Measurements from ENCODE around the gene DNAH10. TPM values are rescaled to one million over a fixed set of nuclear protein-coding genes. Genes with fewer than 3 reads are reported as not detected.

Gene DNAH10
- total RNA-seq, 1 donor from 2014 or later, result 0.17 TPM

DNA sequence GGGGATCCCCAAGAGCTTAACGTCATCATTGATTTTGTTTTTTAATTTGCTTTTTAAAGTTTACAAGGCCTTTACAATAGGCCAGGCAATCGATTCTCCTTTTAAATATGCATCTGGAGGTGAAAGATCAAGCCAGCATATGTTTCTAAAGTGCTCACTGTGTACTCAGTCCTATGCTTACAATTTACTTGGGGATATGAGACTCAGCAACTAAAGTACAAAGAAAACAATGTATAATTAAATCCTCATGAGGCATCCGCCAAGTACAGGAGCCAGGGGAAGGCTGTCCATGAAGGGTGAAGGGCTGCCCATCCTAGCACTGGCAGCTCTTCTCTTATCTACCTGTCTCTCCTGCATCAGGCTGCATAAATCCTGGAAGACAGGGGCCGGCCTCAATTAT, 198.8 kb downstream of the DNAH10 start:
- DNase-seq (ENCODE audit: low read depth), result no peak
- H3K4me3 ChIP-seq (ENCODE audit: low read depth, low read length), result no peak overlapping the region
- TF ChIP-seq, protein P1, sequence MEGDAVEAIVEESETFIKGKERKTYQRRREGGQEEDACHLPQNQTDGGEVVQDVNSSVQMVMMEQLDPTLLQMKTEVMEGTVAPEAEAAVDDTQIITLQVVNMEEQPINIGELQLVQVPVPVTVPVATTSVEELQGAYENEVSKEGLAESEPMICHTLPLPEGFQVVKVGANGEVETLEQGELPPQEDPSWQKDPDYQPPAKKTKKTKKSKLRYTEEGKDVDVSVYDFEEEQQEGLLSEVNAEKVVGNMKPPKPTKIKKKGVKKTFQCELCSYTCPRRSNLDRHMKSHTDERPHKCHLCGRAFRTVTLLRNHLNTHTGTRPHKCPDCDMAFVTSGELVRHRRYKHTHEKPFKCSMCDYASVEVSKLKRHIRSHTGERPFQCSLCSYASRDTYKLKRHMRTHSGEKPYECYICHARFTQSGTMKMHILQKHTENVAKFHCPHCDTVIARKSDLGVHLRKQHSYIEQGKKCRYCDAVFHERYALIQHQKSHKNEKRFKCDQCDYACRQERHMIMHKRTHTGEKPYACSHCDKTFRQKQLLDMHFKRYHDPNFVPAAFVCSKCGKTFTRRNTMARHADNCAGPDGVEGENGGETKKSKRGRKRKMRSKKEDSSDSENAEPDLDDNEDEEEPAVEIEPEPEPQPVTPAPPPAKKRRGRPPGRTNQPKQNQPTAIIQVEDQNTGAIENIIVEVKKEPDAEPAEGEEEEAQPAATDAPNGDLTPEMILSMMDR (conservative IDR thresholded peaks at IDR 0.05; ENCODE audit: low read depth, low read length), result no peak

DNA sequence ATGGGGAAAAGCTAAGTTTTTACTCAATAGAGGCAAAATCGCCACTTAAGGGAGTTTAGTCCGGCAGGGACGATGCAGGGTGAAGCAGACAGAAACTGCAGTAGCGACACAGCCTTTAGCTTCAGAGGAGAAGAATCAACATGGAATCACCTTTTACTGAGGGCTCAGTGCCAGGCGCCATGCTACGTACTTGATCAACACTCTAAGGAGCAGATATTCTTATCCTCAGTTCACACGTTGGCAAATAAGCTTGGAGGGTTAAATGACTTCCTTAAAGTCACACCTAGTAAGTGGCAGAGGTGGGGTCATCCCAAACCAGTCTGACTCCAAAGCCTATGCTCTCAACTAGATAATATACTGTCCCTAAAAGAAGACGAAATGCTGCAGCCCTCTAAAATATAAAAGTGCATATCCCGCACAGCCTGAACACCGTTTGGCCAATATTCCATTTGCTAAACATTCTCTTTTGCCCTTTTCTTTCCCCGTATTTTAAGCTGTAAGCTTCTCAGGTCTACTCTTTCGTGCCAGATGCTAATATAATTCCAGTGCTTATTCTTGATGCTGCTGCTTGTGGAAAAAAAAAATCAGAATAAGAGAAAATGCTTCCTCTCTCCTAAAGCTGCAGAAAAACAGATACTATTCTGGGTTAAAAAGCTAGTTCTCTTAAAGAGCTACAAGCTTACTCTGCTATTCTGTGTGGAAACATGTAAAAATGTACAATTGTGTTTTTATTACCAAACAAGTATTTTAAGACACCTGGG, 199.7 kb downstream of the DNAH10 start:
- TF ChIP-seq, protein P1 (conservative IDR thresholded peaks at IDR 0.05; ENCODE audit: low read depth, low read length), result no peak
- no peak for DNase-seq (ENCODE audit: low read depth)

DNA sequence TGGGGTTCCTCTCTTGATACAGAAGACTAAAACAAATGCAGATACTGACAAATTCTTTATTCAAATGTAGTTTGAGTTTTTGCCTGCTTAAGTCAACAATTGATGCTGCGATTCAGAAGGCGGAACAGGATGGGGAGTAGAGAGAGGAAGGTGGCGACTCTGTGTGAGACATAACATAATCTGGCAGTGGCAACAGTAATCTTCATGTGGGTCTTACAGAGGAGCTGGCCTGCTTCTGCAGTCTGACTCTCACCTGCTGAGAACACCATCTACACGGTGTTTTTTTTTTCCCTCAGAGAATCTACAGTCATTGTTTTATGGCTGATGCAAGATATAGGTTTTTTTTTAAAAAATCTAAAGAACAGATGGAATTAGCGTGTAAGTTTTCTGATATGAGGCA, 200.4 kb downstream of the DNAH10 start:
- no peak for DNase-seq (ENCODE audit: low read depth)
- TF ChIP-seq, protein P1 (conservative IDR thresholded peaks at IDR 0.05; ENCODE audit: low read depth, low read length), result no peak
- H3K4me3 ChIP-seq (ENCODE audit: low read depth, low read length), result no peak overlapping the region

More for the DNA sequence above, 199.7 kb downstream of the DNAH10 start:
- H3K4me3 ChIP-seq (ENCODE audit: low read depth, low read length), result no peak overlapping the region

DNA sequence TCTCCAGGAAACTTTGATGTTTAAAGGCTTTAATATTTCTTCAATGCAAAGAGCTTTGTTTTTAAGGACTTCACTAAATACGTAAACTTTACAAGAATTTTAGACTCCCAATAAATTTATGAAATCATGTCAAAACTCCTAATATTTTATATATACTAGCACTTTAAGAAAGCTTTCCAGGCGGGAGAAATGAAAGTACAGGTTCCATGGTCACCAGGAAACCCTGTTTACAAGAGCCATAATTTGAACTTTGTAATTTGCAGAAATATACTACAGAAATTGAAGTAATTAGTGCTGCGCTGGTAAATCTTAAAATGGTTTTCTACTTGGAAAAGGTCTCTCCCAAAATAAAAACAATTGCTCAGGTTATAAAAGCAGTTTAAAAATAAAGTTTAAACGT, 201.7 kb downstream of the DNAH10 start:
- H3K4me3 ChIP-seq (ENCODE audit: low read depth, low read length), result no peak overlapping the region
- no peak for DNase-seq (ENCODE audit: low read depth)

DNA sequence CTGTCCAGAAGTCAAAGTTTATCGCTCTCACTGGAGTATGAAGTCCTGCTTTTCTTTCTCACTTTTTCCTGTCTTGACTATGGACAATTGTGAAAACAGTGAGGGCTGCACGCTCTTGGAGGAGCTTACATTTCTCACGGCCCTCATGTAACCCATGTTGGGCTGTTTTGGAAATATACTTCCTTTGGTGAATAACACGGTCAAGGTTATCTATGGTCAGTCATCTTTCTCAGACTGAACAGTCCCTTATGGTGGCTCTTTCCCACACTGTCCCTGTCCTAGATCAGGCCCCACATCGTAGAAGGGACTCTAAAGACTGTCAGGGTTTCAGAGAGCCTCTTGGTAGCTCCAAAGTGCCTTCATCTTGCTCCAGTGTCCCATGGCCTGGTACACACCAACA, 203.3 kb downstream of the DNAH10 start:
- H3K4me3 ChIP-seq (ENCODE audit: low read depth, low read length), result no peak overlapping the region
- TF ChIP-seq, protein P1 (conservative IDR thresholded peaks at IDR 0.05; ENCODE audit: low read depth, low read length), result no peak
- no peak for DNase-seq (ENCODE audit: low read depth)

More for the DNA sequence above, 201.7 kb downstream of the DNAH10 start:
- TF ChIP-seq, protein P1 (conservative IDR thresholded peaks at IDR 0.05; ENCODE audit: low read depth, low read length), result no peak

DNA sequence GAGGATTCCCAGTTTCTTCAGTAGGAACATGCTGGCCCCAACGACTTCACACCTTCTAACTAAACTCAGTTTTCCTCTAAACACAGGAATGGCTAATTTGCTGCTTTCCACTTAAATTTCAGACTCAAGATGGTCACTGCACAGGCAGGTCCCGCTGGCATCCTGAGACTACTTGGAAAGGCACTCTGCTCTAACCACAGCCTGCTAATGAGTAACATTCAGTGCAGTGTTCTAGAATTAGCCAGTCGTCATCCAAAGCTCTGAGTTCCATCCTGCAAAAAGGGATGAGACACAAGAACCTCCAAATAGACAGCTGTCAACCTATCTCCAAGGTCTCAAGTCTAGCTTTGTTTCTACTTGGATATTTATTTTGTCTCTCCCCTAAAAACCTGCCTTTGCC, 204.5 kb downstream of the DNAH10 start:
- TF ChIP-seq, protein P1 (conservative IDR thresholded peaks at IDR 0.05; ENCODE audit: low read depth, low read length), result no peak
- no peak overlapping the region for H3K4me3 ChIP-seq (ENCODE audit: low read depth, low read length)
- DNase-seq (ENCODE audit: low read depth), result no peak

DNA sequence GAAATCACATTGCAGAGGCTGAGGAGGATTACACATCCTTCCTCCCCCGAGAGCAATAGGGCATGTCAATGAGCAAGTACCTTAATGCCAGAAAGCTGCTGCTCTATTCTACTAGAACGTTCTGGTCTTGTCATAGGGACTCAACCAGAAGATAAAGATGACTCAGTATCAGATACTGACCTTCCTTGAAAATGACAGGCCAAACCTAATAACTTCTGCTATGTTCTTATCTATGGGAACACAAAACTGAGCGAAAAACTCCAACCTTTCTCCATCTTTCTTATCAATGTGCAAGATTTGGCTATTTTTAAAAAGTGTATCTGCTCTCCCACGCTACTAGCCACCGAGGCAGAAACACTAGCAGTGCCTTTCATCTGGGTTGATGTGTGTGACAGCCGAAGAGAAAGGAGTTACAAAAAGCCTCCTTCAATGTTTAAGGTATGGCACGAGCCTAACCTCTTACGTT, 205.1 kb downstream of the DNAH10 start:
- TF ChIP-seq, protein P1 (conservative IDR thresholded peaks at IDR 0.05; ENCODE audit: low read depth, low read length), result no peak
- DNase-seq (ENCODE audit: low read depth), result no peak
- H3K4me3 ChIP-seq (ENCODE audit: low read depth, low read length), result no peak overlapping the region

Measured in epithelial cell of proximal tubule (primary cell).